CD4-positive, alpha-beta T cell treated with Interleukin-17A for 1 hour (primary cell): ENCODE results near the gene UMODL1.

Experiments used
- DNase-seq: peaks from one replicate; pipeline ENCODE4 v3.0.0-alpha.2; 2020

UMODL1 gene

GRCh38 chr21:42155045-42155855 is 84.1 kb downstream of the UMODL1 start:
- DNase-seq, result no peak

DNA sequence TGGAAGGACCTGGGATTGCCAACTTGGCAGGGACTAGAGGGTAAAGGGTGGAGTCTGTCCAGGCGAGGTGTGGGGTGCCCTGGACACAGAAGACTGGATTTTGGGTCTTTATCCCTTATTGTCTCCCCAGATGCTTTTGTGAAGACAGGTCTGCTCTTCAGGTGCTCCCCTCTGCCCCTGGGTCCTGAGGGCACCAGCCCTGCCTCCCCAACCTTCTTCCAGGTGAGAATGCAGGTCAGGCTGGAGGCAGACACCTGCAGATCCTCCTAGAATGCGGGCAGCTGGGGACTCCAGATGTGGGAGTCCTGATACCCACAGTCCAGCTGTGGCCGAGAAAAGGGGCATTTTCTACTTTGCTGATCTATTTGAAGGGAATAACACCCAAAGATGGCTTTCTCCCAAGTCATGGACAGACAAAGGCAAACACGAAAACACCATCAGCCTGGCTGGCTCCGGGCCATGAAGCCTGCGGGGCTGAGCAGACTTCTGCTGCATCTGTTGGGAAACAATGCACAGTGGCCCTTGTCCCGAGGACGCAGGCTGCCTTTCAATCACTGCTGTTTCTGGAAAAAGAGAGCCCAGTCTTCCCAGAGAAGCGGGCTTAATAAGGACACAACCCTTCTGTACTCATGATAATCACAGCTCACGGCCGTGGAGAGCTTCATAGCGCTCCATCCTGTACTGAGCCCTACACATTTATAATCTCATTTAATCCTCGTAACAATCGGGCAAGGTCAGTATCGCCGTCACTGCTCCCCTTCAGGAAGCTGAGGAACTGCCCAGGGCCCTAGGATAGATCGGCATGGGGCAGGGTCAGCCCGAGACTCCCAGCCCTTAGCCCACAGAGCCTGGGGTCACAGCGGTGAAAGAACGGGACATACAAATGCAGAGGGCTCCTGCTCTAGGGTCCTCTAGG is 85.8 kb downstream of the UMODL1 start:
- DNase-seq, result no peak

DNA sequence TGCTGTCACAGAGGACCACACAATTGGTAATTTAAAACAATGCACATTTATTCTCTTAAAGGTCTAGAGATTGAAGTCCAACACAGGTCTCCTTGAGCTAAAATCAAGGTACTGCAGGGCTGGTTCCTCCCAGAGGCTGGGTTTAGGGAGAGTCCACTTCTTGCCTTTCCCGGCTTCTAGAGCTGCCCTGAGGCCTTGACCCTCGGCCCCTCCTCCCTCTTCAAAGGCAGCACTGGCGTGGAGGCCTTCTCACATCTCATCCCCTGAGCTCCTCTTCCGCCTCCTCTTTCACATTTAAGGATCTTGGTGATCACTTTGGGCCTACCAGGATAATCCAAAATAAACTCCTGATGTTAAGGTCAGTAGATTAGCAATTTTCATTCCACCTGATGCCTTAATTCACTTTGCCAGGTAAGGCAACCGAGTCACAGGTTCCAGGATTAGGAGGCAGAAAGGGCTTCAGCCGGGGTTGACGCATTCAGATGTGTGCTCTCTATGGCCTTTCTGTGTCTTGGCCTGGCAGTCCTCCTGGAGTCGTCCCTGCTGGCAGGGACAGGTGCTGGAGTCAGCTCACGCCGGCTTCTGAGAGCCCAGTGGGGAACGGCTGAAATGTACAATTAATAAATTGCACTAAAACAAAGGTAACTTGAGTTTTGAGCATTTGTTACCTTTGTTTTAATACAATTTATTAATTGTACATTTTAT is 86.6 kb downstream of the UMODL1 start:
- DNase-seq, result no peak

DNA sequence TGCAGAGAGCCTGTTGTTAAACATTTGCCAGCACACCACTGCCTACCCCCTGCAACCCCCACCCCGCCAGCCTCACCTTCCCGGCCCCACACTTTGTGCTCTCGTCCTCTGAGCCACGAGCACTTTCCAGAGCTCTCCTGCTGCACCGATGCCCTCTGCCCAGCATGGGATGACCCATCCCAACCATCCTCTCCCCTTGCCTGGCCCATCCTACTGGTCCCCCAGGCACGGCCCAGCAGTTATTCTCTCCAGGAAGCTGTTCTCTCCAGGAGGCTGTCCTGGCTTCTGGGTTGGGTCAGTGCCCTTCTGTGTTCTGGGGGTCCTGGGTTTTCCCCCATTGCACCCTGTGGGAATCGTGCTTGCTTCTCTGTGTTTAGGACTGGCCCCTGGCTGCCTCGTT is 87.7 kb downstream of the UMODL1 start:
- no peak for DNase-seq

DNA sequence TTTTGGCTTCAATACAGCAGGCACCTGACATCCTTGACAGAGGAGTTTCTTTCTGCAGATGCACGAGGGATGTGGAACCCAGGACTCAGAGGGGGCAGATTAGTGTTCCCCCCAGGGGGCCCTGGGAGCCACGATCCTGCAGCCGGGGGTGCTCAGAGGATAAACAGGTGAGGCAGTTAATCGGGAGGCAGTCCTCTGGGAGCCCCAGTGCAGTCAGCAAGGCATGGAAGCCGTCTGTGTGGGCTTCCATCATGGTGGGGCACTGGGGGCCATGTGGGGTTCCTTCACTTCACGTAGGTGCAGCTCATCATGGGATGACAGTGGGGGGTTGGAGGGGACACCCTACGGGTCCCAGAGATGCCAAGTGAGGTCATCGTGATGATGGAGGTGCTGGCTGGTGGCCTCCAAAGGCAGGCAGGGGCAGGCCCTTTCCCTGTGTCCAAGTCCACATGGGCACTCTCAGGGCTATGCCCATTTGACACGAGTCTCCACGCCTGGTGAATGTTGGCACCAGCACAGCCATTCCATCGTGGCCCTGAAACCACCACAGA is 88.5 kb downstream of the UMODL1 start:
- no peak for DNase-seq

- DNase-seq, result no peak
Observed at GRCh38 chr21:42160111-42160721, 89.1 kb downstream of the UMODL1 start.

GRCh38 chr21:42160765-42161164 is 89.6 kb downstream of the UMODL1 start:
- no peak for DNase-seq

GRCh38 chr21:42161401-42161955 is 90.4 kb downstream of the UMODL1 start:
- DNase-seq, result no peak

DNA sequence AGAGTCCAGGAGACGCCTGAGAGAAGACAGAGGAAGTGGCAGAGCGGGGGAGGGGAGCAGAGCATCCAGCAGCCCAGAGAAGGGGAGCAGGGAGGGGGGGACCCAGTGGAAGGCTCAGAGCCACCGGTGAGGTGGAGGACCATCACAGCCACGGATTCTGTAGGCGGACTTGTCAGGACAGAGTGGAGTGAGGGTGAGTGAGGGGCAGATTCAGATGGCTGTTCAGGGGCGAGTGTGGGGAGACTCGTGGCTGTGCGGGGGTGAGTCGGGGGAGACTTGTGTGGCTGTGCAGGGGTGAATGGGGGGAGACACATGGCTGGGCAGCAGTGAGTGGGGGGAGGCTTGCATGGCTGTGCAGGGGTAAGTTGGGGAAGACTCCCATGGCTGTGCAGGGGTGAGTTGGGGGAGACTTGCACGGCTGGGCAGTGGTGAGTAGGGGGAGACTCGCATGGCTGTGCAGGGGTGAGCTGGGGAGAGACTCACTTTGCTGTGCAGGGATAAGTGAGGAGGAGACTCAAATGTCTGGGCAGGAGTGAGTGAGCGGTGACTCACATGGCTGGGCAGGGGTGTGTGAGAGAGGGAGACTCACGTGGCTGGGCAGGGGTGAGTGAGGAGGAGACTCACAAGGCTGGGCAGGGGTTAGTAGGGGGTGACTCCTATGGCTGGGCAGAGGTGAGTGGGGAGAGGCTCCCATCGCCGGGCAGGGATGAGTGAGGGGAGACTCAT is 91.0 kb downstream of the UMODL1 start:
- no peak for DNase-seq

DNA sequence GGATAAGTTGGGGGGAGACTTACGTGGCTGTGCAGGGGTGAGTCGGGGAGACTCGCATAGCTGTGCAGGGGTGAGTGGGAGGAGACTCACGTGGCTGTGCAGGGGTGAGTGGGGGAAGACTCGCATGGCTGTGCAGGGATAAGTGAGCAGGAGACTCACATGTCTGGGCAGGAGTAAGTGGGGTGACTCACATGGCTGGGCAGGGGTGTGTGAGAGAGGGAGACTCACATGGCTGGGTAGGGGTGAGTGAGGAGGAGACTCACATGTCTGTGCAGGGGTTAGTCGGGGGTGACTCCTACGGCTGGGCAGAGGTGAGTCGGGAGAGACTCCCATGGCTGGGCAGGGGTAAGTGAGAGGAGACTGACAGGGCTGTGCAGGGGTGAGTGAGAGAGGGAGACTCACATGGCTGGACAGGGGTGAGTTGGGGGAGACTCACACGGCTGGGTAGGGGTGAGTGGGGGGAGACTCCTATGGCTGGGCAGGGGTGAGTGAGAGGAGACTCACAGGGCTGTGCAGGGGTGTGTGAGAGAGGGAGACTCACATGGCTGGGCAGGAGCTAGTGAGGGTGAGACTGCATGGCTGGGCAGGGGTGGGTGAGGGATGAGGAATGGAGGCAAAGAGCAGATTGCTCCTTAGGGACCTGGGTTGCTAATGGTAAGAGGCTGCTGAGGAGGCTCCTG is 91.9 kb downstream of the UMODL1 start:
- no peak for DNase-seq

- DNase-seq, result no peak
Observed at GRCh38 chr21:42163511-42163863, 92.4 kb downstream of the UMODL1 start.

- peak; percentile 71 for DNase-seq
Observed at GRCh38 chr21:42164064-42164789, 93.1 kb downstream of the UMODL1 start.

DNA sequence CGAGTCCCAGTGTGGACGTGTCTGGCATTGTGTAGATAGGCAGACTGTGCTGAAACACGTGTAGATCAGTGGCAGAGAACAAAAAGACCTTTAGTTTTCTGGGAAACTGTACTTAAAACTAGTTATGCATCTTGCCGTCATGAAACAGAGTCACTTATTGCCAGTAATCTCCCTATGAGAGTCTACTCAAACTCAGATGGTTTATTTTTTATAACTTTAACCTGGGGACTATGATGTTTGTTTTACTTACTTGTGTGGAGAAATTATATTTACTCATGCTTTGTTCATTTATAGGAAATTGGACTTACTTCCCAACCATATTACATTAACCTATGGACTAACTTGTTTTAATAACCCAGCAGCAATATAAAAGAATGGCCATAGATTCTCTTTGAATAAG is 93.7 kb downstream of the UMODL1 start:
- no peak for DNase-seq

DNA sequence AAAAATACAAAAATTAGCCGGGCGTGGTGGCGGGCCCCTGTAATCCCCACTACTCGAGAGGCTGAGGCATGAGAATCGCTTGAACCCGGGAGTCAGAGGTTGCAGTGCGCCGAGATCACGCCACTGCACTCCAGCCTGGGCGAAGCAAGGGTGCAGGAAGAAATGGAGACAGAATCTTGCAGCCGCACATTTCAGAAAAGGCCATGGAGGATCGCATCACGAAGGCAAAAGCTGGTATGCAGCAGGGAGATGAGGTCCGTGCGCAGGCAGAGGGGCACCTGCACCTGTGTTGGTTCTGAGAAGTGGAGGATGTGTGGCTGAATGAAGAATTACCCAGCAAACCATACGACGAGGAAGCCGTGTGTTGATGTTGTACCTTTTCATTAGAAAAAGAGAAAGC is 94.8 kb downstream of the UMODL1 start:
- no peak for DNase-seq

DNA sequence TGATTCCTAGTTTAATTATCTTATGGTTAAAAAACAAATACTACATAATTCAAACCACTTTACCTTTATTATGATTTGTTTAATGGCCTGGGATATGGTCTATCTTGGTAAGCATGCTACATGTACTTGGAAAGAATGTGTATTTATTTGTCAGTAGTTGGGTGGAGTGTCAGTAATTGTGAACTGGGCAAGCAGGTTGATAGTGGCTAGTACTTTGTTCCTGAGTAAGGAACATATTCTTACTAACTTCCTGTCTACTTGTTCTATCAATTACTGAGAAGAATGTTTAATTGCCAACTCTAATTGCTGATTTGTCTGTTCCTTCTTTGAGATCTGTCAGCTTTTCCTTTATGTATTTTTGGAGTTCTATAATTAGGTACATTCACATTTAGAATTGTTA is 98.6 kb downstream of the UMODL1 start:
- DNase-seq, result no peak

- DNase-seq, result no peak
Observed at GRCh38 chr21:42171091-42172053, 100.3 kb downstream of the UMODL1 start.

GRCh38 chr21:42172596-42173483 is 101.7 kb downstream of the UMODL1 start:
- no peak for DNase-seq

DNA sequence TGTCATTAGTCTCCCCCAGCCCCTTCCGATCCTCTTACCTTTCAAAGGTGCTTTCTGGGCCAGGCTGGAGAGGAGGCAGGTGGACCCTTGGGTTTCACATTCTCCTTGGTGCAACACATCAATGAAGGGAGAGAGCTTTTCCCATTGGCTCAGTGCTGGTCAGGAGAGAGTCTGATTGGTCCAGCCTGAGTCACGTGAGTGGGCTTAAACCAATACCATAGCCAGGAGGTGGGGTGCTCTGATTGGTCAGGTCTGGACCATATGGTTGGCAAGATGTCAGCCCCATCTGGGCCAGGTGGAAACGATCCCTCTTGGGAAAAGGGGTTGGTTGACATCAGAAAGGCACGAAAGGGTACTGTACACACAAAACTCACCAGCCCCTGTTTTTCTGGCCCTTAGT is 103.1 kb downstream of the UMODL1 start:
- DNase-seq, result no peak
